Peyer's patch (tissue), 4 donors: Measurements from ENCODE around the gene TTC21A. TPM values are rescaled to one million over a fixed set of nuclear protein-coding genes. Genes with fewer than 3 reads are reported as not detected.

ENCODE experiments used
- DNase-seq, 3 donors: peaks; one replicate each; pipeline ENCODE4 v3.0.0-alpha.2; 2017 to 2019
- H3K27ac ChIP-seq, 4 donors: fragments of 200-600 bp; sonication (generic); one replicate each; pipeline ENCODE4 v1.5.1; 2016 to 2019
- H3K27me3 ChIP-seq, 2 donors: fragments of 200-600 bp; sonication (generic); one replicate each; pipeline ENCODE4 v1.5.1; 2019
- H3K36me3 ChIP-seq, 3 donors: fragments of 200-600 bp; sonication (generic); one replicate each; pipeline ENCODE4 v1.5.1; 2016 to 2019
- H3K4me1 ChIP-seq, 4 donors: fragments of 200-600 bp; sonication (generic); one replicate each; pipeline ENCODE4 v1.5.1; 2016 to 2019
- H3K4me3 ChIP-seq, 4 donors: fragments of 200-600 bp; sonication (generic); 1 replicate in 3 of 4; 2 replicates in 1 of 4; pipeline ENCODE4 v1.5.1; 2016 to 2019; ENCODE audit warnings: mild to moderate bottlenecking in 1 of 4
- H3K9me3 ChIP-seq, 4 donors: fragments of 200-600 bp; sonication (generic); one replicate each; pipeline ENCODE4 v1.5.1; 2016 to 2019; ENCODE audit warnings: mild to moderate bottlenecking in 1 of 4
- CTCF ChIP-seq, 6 experiments: fragments of 450-650 bp in 4 of 6; fragments of 200-600 bp in 2 of 6; sonication (generic) in 1 of 6; IDR thresholded peaks; one replicate each; pipeline ENCODE4 v1.5.1; 2017 to 2019; ENCODE audit warnings: antibody characterized with exemption in 6 of 6, mild to moderate bottlenecking in 3 of 6, moderate library complexity in 1 of 6
- POLR2A ChIP-seq, 2 donors: fragments of 450-650 bp; IDR thresholded peaks; one replicate each; pipeline ENCODE4 v1.5.1; 2017; ENCODE audit warnings: antibody characterized with exemption in 2 of 2, mild to moderate bottlenecking in 2 of 2, moderate library complexity in 2 of 2
- total RNA-seq, 4 donors: library from RNA; depleted of rRNA; stranded (reverse); fragments of >200 nt; gene quantifications; one replicate each; pipeline ENCODE4 v1.1.0, GENCODE V29; 2016

Gene TTC21A
- total RNA-seq, 4 donors from 2014 or later: 8.4 to 41.3 (median 19.1) TPM

- DNase-seq: peak in 1 of 3 donors; percentile 52
Measured at GRCh38 chr3:39065197-39065596, 42.3 kb upstream of the TTC21A start.

GRCh38 chr3:39067286-39067685 lies 40.2 kb upstream of the TTC21A start:
- H3K27me3 ChIP-seq: no peaks in the 10 kb centered on the region
- TF ChIP-seq POLR2A (IDR thresholded peaks at IDR 0.05): no peak
- TF ChIP-seq CTCF (IDR thresholded peaks at IDR 0.05): no peak
- H3K9me3 ChIP-seq: no peaks in the 10 kb centered on the region
- H3K36me3 ChIP-seq: peaks cover 0 to 63% (median 0%) of the 10 kb centered on the region in 3 donors
- no peak overlapping the region for H3K4me3 ChIP-seq
- DNase-seq: no peak
- H3K27ac ChIP-seq: no peak overlapping the region
- H3K4me1 ChIP-seq: no peaks in the 10 kb centered on the region

More at GRCh38 chr3:39065197-39065596, 42.3 kb upstream of the TTC21A start:
- TF ChIP-seq POLR2A (IDR thresholded peaks at IDR 0.05): no peak
- peak in 3 of 6 experiments; percentile 23 to 29 (median 25) for TF ChIP-seq CTCF (IDR thresholded peaks at IDR 0.05)
- Histone ChIP-seq H3K27me3 (no peaks in the 10 kb centered on the region), H3K4me1 (no peaks in the 10 kb centered on the region), H3K27ac (no peak overlapping the region), H3K9me3 (no peaks in the 10 kb centered on the region), H3K4me3 (no peak overlapping the region), H3K36me3 (peaks cover 0 to 48% (median 0%) of the 10 kb centered on the region in 3 donors)

- Histone ChIP-seq H3K4me1 (no peaks in the 10 kb centered on the region), H3K4me3 (no peak overlapping the region), H3K27ac (no peak overlapping the region), H3K27me3 (no peaks in the 10 kb centered on the region), H3K9me3 (no peaks in the 10 kb centered on the region), H3K36me3 (peaks cover 0 to 69% (median 0%) of the 10 kb centered on the region in 3 donors)
- TF ChIP-seq CTCF (IDR thresholded peaks at IDR 0.05) (no peak), POLR2A (IDR thresholded peaks at IDR 0.05) (no peak)
- no peak for DNase-seq
Measured at GRCh38 chr3:39068556-39068955, 38.9 kb upstream of the TTC21A start.

GRCh38 chr3:39075910-39076309 lies 31.6 kb upstream of the TTC21A start:
- Histone ChIP-seq H3K4me1 (no peaks in the 10 kb centered on the region), H3K27ac (no peak overlapping the region), H3K36me3 (peaks cover 0 to 75% (median 0%) of the 10 kb centered on the region in 3 donors), H3K27me3 (no peaks in the 10 kb centered on the region), H3K4me3 (no peak overlapping the region), H3K9me3 (no peaks in the 10 kb centered on the region)
- DNase-seq: no peak
- no peak for TF ChIP-seq POLR2A (IDR thresholded peaks at IDR 0.05)
- no peak for TF ChIP-seq CTCF (IDR thresholded peaks at IDR 0.05)

GRCh38 chr3:39079530-39079929 lies 27.9 kb upstream of the TTC21A start:
- Histone ChIP-seq H3K4me1 (no peaks in the 10 kb centered on the region), H3K4me3 (no peak overlapping the region), H3K27me3 (no peaks in the 10 kb centered on the region), H3K9me3 (no peaks in the 10 kb centered on the region), H3K27ac (no peak overlapping the region), H3K36me3 (peaks cover 0 to 75% (median 0%) of the 10 kb centered on the region in 3 donors)
- no peak for DNase-seq
- TF ChIP-seq CTCF (IDR thresholded peaks at IDR 0.05): no peak
- TF ChIP-seq POLR2A (IDR thresholded peaks at IDR 0.05): no peak

- H3K36me3 ChIP-seq: peaks cover 0 to 75% (median 0%) of the 10 kb centered on the region in 3 donors
- TF ChIP-seq POLR2A (IDR thresholded peaks at IDR 0.05): no peak
- TF ChIP-seq CTCF (IDR thresholded peaks at IDR 0.05): no peak
- DNase-seq: no peak
Measured at GRCh38 chr3:39080026-39080425, 27.5 kb upstream of the TTC21A start.

More at GRCh38 chr3:39080026-39080425, 27.5 kb upstream of the TTC21A start:
- Histone ChIP-seq H3K4me1 (no peaks in the 10 kb centered on the region), H3K27ac (no peak overlapping the region), H3K9me3 (no peaks in the 10 kb centered on the region), H3K4me3 (no peak overlapping the region), H3K27me3 (no peaks in the 10 kb centered on the region)
